NB4 (cell line): ENCODE results near the gene EDEM1.

Source experiments
- DNase-seq: peaks from one replicate; pipeline ENCODE4 v3.0.0; 2010; ENCODE audit warnings: low read depth
- H3K4me3 ChIP-seq: one replicate; pipeline ENCODE4 v1.5.1; 2011; ENCODE audit warnings: mild to moderate bottlenecking, low read depth, low read length, moderate library complexity
- MYC ChIP-seq: IDR thresholded peaks from 2 replicates; pipeline ENCODE4 v1.6.1; 2011; ENCODE audit warnings: low read depth, low read length
- POLR2A ChIP-seq: IDR thresholded peaks from 2 replicates; pipeline ENCODE4 v1.6.1; 2011; ENCODE audit warnings: mild to moderate bottlenecking; ENCODE audit not compliant: insufficient read length; ENCODE audit errors: extremely low read depth
- TF ChIP-seq, protein P1 (sequence below): IDR thresholded peaks from one replicate; pipeline ENCODE4 v1.5.1; 2012; ENCODE audit warnings: low read depth, low read length
- TF ChIP-seq, protein P2 (sequence below): IDR thresholded peaks from 2 replicates; pipeline ENCODE4 v1.6.1; 2011; ENCODE audit warnings: low read depth, low read length

The EDEM1 gene

DNA sequence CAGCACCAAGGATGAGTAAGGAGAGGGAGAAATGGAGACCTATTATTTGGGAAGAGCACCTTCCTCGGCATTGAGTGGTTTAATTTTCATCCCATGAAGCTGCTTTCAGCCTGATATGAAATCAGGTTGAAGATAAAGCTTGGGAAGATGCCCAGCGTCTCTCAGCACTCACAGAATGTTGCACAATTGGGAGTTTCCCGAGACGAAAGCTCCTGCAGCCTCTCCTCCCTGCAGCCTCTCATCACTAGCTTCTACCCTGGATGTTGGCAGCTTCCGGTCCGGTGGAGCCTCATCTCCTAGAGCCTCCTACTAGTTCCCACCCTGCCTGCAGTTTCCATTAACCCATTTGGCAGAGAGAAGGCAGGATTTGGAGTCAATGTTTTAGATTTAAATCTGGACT, 40.3 kb downstream of the EDEM1 start:
- peak; percentile 18 for DNase-seq
- TF ChIP-seq POLR2A, result no peak
- TF ChIP-seq, protein P1, sequence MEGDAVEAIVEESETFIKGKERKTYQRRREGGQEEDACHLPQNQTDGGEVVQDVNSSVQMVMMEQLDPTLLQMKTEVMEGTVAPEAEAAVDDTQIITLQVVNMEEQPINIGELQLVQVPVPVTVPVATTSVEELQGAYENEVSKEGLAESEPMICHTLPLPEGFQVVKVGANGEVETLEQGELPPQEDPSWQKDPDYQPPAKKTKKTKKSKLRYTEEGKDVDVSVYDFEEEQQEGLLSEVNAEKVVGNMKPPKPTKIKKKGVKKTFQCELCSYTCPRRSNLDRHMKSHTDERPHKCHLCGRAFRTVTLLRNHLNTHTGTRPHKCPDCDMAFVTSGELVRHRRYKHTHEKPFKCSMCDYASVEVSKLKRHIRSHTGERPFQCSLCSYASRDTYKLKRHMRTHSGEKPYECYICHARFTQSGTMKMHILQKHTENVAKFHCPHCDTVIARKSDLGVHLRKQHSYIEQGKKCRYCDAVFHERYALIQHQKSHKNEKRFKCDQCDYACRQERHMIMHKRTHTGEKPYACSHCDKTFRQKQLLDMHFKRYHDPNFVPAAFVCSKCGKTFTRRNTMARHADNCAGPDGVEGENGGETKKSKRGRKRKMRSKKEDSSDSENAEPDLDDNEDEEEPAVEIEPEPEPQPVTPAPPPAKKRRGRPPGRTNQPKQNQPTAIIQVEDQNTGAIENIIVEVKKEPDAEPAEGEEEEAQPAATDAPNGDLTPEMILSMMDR, result no peak
- TF ChIP-seq, protein P2, sequence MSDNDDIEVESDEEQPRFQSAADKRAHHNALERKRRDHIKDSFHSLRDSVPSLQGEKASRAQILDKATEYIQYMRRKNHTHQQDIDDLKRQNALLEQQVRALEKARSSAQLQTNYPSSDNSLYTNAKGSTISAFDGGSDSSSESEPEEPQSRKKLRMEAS, result no peak
- TF ChIP-seq MYC, result no peak

DNA sequence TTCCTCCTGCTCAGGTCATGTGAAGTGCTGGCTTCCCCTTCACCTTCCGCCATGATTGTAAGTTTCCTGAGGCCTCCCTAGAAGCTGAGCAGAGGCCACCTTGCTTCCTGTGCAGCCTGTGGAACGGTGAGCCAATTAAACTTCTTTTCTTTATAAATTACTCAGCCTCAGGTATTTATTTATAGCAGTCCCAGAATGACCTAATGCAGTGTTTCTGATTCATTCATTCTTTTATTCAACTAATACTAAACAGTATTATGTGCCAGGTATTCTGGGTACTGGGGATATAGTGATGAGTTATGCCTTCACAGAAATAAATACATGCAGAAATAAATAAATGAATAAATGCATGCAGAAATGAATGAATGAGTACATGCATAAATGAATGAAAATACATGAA, 41.9 kb downstream of the EDEM1 start:
- TF ChIP-seq, protein P1, result no peak
- TF ChIP-seq MYC, result no peak
- no peak for TF ChIP-seq POLR2A
- TF ChIP-seq, protein P2, result no peak
- H3K4me3 ChIP-seq, result no peak overlapping the region
- DNase-seq, result no peak

More for the DNA sequence above, 40.3 kb downstream of the EDEM1 start:
- H3K4me3 ChIP-seq, result no peak overlapping the region

DNA sequence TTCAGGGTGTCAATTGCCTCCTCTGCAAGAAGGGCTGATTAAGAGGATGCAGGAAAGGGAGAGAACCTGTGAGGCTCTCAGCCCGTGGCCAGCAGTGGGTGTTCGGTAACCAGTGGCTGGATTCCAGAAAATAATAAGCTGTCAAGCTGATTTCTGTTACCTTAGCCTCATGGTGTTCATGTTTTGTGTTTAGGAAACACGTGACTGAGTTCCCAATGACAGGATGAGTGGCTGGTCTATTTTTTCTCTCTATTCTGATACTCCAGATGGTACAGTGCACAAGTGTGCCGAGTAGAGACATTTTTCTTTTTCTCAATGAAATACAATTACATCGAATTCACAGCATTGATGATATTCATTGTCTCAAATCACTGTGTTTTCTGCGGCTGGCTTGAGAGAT, 43.6 kb downstream of the EDEM1 start:
- DNase-seq, result no peak
- TF ChIP-seq, protein P1, result no peak
- TF ChIP-seq, protein P2, result peak; percentile 49
- no peak overlapping the region for H3K4me3 ChIP-seq

DNA sequence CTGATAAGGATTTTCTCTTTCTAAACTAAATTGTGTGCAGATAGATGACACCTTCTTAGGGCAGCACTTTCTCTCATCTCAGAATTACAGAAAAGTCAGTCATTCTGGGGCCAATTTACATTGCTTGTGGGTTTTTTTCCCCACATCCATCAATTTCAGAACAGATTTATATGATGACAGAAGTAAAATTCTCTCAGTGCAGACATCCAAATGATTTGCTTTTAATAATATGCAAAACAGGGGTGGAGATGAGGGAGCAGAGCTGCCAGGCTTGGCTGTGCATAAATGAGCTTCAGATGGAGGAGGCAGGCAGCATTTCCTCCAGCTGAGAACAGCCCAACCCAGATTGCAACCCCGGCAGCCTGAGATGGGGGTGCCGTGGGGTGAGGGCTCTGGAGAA, 44.0 kb downstream of the EDEM1 start:
- DNase-seq, result no peak
- TF ChIP-seq POLR2A (no peak), MYC (no peak)
- TF ChIP-seq, protein P2, result no peak
- TF ChIP-seq, protein P1, result no peak
- no peak overlapping the region for H3K4me3 ChIP-seq

DNA sequence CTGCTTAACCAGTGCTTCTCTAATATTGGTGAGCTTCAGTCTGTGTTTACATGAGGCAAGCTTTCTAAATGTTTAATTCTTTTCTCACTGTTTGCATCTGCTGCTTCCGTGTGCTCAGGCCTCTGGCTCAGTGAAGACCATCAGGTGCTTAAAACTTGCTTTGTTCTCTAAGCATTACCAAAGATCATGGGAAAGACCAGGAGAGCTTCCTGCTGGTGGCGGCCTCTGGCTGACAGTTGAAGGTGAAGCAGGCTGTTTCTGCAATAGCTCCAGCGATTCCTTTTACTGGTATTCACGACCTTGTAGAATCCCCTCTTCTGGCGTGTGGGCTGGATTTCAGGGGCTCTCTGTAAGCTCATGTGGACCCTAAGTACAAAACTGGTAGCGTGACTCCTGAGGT, 45.1 kb downstream of the EDEM1 start:
- TF ChIP-seq MYC, result no peak
- no peak for TF ChIP-seq POLR2A
- TF ChIP-seq, protein P1, result no peak
- TF ChIP-seq, protein P2, result no peak
- DNase-seq, result no peak
- no peak overlapping the region for H3K4me3 ChIP-seq

DNA sequence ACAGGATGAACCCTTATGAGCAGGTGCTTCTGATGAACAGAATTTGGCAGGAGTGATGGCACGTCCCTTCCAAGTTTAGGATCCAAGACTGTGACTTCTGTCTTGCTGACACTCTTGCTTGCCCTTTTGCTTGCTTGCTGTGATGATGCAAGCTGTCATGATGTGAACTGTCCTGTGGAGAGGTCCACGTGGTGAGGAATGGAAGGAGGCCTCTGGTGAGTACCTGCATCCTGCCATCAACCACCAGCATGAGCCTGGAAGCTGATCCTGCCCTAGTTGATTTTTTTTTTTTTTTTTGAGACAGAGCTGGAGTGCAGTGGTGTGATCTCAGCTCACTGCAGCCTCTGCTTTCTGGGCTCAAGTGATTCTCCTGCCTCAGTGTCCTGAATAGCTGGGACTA, 45.5 kb downstream of the EDEM1 start:
- H3K4me3 ChIP-seq, result no peak overlapping the region
- no peak for TF ChIP-seq MYC
- TF ChIP-seq, protein P2, result no peak
- no peak for DNase-seq
